HG03565 (cell line): ENCODE data around the gene TRIM40.

ENCODE experiments used
- ATAC-seq: cut with Tn5 transposase; IDR thresholded peaks from one replicate; pipeline ENCODE4 v1.9.1; 2021; ENCODE audit warnings: mild to moderate bottlenecking, moderate library complexity; ENCODE audit not compliant: unreplicated experiment

Gene TRIM40, protein sequence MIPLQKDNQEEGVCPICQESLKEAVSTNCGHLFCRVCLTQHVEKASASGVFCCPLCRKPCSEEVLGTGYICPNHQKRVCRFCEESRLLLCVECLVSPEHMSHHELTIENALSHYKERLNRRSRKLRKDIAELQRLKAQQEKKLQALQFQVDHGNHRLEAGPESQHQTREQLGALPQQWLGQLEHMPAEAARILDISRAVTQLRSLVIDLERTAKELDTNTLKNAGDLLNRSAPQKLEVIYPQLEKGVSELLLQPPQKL

DNA sequence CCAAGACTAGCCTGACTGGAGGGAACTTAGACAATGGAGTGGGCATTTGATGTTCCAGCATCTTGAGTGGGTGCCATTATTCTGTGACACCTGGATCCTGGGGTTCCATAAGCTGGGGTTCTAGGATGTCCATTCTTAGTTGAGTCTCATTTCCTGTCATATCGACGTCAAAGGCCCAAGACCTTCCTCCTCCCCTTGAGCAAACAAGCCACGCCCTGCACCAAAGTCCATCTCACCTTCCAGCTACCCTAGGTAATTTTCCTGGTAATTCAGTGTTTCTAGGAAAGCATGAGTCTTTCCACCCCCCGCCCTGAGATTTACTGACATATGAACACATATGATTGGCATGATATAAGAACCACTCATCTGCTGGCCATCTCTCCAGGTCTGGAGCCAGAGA lies at the start of gene TRIM40:
TRIM40 (plus strand) TSS at position 384 of the 400 bp plus-strand sequence. CDS start 897 bp downstream, outside the sequence.
- ATAC-seq: no peak

DNA sequence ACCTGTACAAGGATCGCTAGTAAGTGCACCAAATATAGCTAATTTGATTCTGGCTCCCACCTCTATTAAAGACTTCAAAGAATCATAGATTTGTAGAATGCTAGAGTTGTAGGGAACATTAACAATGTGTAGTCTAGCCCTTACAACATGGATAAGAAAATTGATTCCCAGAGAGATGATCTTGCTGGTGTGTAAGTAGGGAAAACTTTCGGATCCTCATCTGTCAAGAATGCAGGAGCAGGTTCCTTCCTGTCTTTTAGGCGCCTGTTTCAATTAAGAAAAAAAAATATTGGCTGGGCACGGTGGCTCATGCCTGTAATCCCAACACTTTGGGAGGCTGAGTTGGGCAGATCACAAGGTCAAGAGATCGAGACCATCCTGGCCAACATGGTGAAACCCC lies 48.1 kb upstream of the TRIM40 start:
- ATAC-seq: no peak

DNA sequence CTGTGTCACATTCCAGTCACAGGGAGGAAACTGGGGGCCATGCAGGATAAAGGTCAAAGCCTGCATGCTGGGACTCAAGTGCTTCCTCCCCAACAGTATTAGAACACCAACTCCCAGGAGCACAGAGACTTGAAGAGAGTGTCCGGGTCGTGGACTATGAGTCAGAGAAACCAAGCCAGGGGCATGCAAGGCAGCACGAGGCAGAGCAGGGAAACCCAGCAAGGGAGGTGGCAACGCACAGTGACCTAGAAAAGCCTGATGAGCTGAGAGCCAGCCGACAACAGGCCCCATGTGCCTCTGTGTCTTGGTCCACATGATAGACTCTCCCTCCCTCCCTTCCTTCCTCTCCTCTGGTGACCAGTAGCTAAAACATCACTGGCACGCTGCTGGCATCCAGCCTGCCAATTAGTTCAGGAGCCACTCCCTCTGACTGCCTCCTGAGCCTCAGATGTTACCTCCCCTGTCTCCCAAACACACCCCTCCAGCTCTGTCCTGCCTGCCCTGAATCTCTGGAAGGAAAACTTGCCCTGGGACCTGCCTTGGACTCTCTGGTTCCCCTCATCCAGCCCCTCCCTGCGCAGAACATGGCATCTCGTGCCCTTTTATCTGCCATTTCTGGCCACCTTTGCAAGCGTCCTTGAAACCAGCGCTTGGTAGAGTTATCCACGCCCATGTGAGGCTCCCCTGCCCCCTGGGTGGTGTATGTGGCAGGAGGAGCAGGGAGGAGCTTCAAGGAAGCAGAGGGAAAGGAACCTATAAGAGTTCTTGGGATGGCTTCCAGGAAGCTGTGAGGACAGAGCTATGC lies 44.2 kb upstream of the TRIM40 start:
- no peak for ATAC-seq

DNA sequence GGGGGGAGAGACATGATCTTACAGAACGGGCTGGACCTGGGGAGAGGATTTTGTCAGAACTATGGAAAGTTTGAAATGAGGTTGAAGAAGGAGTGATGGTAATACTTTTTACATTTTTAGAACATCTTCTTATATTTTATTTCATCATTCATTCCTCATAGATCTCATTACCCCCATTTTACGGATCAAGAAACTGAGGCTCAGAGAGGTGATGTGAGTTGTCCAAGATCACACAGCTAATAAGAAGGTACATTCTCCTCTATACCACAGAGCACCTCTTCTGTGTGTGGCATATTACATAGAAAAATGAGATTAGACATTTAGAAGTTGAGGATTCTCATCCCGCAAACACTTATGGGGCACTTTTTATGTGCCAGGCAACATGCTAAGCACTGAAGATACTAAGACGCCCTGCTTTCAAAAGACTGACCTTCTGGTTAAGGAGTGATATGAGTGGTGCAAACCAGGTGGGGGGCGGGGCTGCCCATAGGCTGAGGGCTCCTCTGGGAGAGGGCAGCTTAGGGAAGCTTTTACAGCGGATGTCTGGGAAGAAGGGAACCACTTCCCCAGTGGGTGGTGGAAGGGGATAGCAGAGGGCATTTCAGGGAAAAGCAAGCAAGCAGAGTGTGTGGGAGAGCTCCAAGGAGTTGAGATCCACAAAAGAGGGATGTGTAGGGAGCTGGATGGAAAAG lies 42.9 kb upstream of the TRIM40 start:
- ATAC-seq: no peak

DNA sequence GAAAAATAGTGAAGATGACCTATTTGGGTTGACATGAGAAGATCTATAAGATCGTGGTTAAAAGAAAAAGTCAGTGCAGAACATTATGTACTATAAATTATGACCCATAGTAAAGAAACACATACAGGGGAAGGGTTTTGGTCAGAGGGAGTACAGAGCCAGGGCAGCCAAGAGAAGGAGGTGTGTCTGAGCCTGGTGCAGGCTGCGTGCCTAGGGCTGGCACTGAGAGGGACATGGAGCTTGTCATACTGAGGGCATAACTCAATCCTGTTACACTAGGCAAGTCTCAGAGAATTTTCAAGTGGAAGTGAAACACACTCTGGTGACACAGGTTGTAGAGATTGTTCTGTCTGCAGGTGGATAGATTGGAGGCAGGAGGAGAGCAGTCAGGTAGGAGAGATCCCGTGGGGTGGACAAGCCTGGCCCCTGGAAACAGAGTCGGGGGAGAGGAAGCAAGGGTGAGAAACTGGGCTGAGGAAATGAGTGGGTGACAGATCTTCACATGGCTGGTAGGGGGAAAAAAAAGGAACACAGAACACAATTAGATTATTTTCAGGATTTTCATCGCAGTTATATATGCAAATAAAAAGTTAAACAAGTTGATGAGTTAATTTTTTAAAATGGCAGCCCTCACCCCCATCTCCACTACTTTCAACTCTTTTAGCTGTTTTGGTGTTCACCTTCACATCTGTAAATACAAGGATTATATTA lies 41.8 kb upstream of the TRIM40 start:
- ATAC-seq: no peak

DNA sequence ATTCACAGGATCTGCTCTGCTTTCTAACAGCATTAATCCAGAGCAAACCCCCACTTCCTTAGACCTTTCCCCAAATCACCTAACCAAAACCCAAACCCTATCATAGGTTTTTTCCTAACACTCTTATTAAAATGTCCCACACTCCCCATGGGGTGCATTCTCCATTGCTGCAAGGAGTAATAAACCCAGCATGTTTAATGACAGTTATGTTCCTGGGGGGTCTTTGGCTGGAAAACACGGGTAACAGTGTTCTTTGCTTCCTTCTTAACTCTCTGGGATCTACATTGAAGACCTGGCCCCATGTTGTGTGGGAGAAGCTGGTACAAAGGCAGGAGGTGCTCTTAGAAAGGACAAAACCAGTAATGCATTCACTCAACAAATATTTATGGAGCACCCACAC lies 39.1 kb upstream of the TRIM40 start:
- no peak for ATAC-seq

DNA sequence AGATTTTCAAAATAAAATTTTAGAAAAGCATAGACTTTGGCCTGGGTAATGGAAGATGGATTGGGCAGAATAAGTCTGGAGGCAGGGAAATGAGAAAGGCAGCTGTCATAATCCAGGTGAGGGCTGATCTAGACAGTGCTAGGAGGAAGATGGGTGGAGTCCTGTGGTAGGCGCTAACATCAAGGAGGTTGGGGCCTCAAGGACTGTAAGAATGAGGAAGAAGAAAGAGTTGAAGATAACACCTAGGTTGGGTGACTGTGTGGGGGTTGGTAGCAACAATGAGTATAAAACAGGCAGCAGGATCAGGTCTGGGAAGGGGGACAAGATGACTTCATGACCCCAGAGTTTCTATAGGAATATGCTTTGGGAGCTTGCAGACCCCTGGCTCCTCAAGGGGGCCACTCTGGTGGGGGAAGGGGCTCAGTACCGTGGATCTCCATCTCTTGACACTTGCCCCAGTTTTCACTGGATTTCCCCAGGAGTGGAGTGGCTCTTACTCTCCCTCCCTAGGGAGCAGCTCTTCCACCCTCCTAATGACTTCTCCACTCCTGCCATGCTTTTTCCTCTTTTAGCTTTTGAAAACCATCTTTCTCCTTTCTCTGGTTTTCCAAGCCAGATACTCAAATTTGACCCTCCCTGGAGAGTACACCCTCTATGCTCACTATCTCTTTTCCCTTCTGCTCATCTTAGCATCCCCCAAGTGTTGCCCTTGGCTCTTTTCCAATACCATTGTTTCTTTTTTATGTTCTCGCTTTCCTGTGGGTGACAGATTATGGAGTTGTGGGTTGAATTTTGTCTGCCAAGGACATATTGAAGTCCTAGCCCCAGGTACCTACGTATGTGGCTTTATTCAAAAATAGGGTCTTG lies 37.8 kb upstream of the TRIM40 start:
- no peak for ATAC-seq

DNA sequence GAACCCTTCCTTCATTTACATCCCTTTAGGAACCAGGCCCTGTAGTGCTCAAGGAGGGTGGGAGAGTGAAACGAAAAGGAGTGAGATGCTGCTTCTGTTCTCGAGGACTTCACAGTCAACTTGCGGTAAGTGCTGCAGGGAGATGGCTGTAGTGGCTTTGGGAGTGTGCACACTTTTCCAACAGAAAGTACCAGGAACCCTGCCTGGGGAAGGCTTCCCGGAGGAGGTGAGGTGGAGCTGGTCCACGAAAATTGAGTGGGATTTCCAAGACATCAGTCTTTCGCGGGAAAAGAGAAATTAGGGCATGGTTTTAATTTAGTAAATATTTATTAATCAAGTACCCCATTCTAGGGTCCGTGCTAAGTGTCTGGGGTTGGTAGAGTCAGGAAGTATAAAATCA lies 35.8 kb upstream of the TRIM40 start:
- ATAC-seq: no peak

DNA sequence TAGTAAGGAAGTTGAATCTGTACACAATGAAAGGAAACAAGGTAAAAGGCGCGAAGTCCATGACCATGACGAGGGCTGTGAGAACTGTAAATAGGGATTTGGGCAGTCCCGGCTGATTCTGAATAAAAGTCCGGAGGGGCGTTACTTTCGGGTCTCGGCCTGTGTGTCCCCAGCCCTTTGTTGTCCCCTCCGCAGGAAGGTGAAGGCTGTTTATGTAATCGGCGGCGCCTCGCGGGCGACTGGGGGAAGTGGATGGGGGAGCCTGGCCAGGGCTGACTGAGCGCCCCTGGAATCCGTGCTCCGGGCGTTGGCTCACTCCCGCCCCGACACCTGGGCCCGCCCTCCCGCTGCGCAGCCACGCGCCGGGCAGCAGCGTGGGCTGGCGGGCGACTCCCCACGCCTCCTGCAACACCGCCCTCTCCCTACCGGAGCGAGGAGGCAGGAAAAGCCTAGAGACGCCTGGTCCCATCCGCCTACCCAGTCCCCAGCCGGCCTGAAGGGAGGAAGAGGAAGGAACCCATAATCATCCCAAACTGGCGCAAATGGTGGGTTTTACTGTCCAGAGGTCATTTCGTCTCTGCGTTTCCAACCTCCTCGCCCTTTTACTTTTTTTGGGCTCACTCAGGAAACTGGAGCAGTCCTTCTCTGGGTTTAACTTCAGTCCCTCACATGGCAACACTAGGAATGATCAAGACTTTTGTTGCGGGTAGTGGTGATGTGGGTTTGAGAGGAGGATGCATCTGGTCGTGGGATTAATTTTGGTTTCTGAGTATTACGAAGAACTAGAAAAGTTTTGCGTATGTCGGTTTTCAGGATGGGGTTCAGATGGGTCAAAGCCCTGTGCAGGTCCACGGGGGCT lies 35.1 kb upstream of the TRIM40 start:
- no peak for ATAC-seq

DNA sequence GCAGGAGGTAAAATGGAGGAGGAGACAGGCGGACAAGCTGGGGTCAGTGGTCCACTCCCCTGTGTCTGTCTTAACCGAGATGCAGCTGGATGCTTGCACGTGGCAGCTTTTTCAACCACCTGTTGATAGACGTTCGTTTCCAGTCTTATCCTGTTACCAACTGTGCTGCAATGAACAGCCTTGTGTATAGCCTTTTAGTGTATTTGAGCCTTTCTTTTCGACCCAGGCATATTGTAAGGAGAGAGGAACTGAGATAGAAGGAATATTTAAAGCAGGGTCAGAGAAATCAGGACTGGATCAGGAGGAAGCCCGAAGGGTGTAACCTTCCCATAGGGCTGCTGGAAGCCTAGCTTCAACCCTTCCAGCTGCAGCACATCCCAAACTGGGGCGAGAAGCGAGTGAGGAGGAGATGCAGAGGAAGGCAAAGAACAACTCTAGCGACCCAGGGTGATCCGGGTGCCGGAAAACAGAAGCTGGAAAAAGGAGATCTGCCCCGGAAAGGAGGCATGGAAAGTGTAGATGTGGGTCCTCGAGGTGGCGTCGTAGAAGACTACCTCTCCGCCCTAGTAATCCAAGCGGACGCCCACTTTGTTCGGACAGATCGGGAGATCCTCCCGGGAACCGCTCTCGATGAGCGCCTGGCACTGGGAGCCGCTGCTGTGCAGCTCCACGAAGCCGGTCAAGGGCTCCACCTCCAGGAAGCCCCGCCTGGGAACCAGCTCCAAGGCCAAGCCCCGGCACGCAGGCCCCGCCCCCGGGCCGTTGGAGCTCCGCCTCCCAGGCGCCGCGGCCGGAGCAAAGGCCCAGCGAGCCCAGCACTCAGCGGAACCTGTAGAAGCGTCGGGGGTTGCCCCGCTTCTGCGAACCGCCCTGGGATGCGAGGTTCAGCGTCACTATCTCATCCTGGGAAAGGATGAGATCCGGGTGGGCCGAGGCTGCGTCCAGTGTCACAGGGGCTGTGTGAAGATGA lies 34.2 kb upstream of the TRIM40 start:
- ATAC-seq: no peak

DNA sequence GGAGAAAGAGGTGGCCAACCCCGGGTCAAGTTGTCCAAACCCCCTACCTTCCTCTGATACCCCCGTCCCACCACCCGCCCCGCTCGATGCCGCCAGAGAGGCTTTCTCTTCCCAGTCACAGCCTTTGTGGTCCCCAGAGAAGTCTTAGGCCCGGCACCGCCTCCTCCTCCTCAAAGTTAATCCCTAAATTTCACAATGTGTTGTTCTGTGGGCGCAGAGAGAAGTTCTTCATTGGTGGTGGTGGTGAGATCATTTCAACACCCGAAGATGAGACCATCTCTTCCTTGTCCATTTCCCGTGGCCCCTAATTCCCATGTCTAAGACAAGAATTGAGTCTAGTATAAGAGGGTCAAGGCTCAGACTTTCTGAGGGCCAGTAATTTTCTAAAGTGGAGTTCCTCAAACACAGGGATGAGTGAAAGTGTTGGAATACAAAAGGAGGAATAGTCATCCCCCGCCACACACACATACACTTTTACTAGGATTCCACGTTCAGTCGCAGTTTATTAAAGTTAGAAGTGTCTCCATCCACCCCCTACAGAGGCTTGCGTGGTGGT lies 33.4 kb upstream of the TRIM40 start:
- ATAC-seq: no peak

DNA sequence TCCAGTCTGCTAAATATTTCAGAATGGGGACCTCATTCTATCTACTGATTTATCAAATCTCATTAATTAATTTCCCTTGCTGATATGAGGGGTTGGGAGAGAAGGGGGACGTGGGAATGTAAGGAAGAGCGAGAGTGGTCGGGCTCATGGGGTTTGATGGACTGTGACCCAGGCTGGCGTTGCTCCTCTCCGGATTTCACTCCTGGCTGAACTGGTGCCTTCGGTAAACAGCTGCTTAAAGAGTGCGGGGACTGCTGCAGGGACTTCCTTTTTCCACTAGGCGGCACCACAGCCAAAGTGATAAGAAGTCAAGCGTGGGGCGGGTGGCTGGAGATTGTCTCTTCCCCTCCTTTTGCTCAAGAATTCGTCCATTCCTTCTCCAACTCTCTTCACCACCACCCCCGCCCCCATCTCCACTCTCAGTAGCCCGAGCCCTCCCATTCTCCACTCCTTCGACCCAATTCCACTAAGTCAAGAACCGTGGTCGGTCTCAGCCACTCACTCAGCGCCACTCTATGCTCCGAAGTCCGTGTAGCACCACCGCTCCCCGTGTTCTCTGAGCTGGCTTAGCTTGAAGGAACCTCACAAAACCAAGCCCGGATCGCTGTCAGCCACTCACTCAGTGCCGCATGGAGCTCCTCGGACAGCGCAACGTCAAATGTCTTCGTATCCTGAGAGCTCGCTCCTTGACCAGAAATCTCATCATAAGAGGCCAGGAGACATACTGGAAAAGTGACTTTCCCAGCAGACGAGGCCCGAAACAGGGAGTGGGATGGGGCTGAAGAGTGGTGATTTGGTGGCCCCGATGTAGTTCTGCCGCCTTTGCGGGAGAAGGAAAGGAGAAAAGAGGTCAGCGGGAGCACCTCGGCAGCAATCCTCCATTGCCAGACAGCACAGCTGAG lies 32.7 kb upstream of the TRIM40 start:
- no peak for ATAC-seq

DNA sequence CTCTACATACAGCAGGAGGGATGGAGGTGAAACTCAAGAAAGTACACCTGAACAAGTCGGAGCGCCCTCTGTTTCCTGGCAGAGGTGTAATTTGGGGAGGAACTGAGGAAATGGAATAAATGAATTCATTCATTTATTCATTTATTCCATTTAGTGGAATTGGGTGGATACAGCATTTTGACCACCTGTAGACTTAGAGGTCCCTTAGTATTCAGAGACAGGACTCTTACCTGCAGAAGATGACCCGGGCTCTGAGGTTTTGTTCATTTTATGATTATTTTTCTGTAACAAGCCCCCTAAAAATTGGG lies 32.1 kb upstream of the TRIM40 start:
- ATAC-seq: no peak

DNA sequence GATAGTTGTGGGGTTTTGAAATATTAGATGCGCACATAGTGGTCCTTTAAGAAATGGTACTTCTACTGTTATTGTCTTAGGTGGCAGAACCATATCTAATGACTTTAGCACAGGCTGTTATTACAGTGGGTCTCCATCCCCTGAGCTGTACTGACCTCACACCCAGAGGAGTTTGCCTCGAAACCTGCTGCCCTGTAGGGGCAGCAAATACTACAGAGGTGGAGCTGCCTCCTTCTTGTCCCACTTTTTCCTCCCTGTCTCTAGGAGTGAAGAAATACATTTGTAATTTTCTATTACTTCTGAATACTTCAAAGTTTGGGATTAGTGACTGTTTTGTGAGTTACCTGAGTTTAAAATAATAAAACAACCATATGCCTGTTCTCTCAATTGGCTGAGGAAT lies 31.3 kb upstream of the TRIM40 start:
- ATAC-seq: no peak

DNA sequence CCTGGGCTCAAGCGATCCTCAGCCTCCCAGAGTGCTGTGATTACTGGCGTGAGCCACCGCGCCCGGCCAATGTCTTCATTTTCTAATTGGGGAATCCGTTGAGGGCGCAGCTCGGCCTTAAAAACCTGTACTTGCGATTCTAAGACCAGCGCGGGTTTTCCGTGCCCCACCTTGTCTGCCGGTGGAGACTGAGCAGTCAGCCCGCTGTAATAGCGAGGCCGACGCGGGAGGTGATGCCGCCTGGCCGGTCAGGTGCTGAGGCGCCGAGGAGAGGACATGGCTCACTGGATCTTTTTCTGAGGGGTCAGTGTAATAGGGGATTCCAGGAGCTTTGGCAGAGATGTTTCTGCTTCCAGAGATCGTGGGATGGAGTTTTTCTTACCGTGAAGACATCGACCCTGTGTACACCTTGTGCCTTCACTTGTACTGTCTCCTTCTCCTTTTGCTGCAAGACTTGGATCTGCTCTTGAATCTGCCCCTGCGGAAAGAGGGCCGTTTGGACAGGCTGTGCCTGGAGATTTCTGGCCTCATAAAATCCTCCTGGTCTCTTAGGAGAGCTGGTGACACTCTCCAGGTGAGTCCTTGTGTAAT lies 24.6 kb upstream of the TRIM40 start:
- ATAC-seq: no peak

DNA sequence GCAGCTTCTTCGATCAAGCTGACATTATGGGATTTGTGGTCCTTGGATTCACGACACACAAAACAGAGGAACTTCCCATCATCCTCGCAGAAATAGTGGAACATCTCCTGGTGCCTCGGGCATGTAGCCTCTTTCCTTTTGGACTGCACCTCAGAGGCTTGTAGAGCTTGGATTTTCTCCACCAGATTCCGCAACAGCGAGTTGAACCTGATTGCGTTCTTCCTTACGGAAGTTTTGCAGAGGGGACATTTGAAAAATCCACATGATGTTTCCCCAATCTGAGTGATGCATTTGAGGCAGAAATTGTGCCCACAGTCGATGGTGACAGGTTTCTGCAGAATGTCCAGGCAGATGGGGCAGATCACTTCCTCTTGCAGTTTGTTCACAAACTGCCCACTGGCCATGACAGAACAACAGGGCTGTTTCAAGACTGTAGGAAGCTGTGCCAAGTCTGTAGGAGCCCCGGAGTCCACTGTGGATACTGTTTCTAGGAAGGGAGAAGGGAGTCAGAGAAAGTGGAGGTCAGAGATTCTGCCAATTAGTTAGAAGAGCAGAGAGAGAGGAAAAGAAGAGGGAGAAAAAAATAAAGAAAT lies 23.4 kb upstream of the TRIM40 start:
- no peak for ATAC-seq
